HG02840 (cell line): ENCODE data around the gene TIAM1.

ENCODE experiments used
- ATAC-seq: cut with Tn5 transposase; IDR thresholded peaks from one replicate; pipeline ENCODE4 v1.9.1; 2021; ENCODE audit warnings: mild to moderate bottlenecking, moderate library complexity, moderate number of reproducible peaks; ENCODE audit not compliant: unreplicated experiment, low FRiP score

The TIAM1 gene

GRCh38 chr21:31289702-31290101 lies 54.4 kb downstream of the TIAM1 start:
- ATAC-seq = no peak

GRCh38 chr21:31288191-31288590 lies 55.9 kb downstream of the TIAM1 start:
- no peak for ATAC-seq

- ATAC-seq = no peak
Observed at GRCh38 chr21:31287201-31287600, 56.9 kb downstream of the TIAM1 start.

GRCh38 chr21:31286621-31287020 lies 57.4 kb downstream of the TIAM1 start:
- no peak for ATAC-seq

- no peak for ATAC-seq
Observed at GRCh38 chr21:31284797-31285397, 59.2 kb downstream of the TIAM1 start.

GRCh38 chr21:31283025-31283424 lies 61.0 kb downstream of the TIAM1 start:
- ATAC-seq = no peak

- ATAC-seq = no peak
Observed at GRCh38 chr21:31282095-31282709, 61.9 kb downstream of the TIAM1 start.

GRCh38 chr21:31281561-31281960 lies 62.5 kb downstream of the TIAM1 start:
- no peak for ATAC-seq

- ATAC-seq = no peak
Observed at GRCh38 chr21:31279986-31280385, 64.1 kb downstream of the TIAM1 start.

- ATAC-seq = no peak
Observed at GRCh38 chr21:31279214-31279613, 64.8 kb downstream of the TIAM1 start.

GRCh38 chr21:31278511-31279130 lies 65.4 kb downstream of the TIAM1 start:
- ATAC-seq = no peak

GRCh38 chr21:31276663-31277062 lies 67.4 kb downstream of the TIAM1 start:
- no peak for ATAC-seq

- ATAC-seq = no peak
Observed at GRCh38 chr21:31275901-31276300, 68.2 kb downstream of the TIAM1 start.

- no peak for ATAC-seq
Observed at GRCh38 chr21:31273278-31273677, 70.8 kb downstream of the TIAM1 start.

- ATAC-seq = no peak
Observed at GRCh38 chr21:31268090-31268489, 76.0 kb downstream of the TIAM1 start.

GRCh38 chr21:31267644-31268043 lies 76.4 kb downstream of the TIAM1 start:
- no peak for ATAC-seq

- ATAC-seq = no peak
Observed at GRCh38 chr21:31266241-31266640, 77.8 kb downstream of the TIAM1 start.

GRCh38 chr21:31265366-31266013 lies 78.6 kb downstream of the TIAM1 start:
- no peak for ATAC-seq

- no peak for ATAC-seq
Observed at GRCh38 chr21:31264574-31264973, 79.5 kb downstream of the TIAM1 start.

- ATAC-seq = no peak
Observed at GRCh38 chr21:31262728-31263127, 81.3 kb downstream of the TIAM1 start.

- no peak for ATAC-seq
Observed at GRCh38 chr21:31261759-31262158, 82.3 kb downstream of the TIAM1 start.

GRCh38 chr21:31260790-31261189 lies 83.3 kb downstream of the TIAM1 start:
- no peak for ATAC-seq
